Neural cell (in vitro differentiated cells): ENCODE data around the gene PTPN18.

ENCODE experiments used
- CTCF ChIP-seq: fragments of 450-650 bp; IDR thresholded peaks from 2 replicates; pipeline ENCODE4 v1.5.1; 2014; ENCODE audit warnings: antibody characterized with exemption, mild to moderate bottlenecking, moderate library complexity; ENCODE audit not compliant: poor library complexity, severe bottlenecking
- SMC3 ChIP-seq: fragments of 450-650 bp; conservative IDR thresholded peaks from 2 replicates; pipeline ENCODE4 v1.6.1; 2014; ENCODE audit warnings: antibody characterized with exemption, mild to moderate bottlenecking, moderate library complexity; ENCODE audit not compliant: poor library complexity
- TAF1 ChIP-seq: IDR thresholded peaks from 2 replicates; pipeline ENCODE4 v1.6.1; 2012; ENCODE audit warnings: low read depth

GRCh38 chr2:130353291-130354138 is 2.3 kb upstream of the PTPN18 start:
- TF ChIP-seq CTCF (no peak), SMC3 (no peak), TAF1 (no peak)
